PFSK-1 (cell line): Measurements from ENCODE around the gene PHF20.

Source experiments
- FOXP2 ChIP-seq: optimal IDR thresholded peaks from 2 replicates; pipeline ENCODE3; 2011; ENCODE audit warnings: borderline replicate concordance, control low read depth, inconsistent platforms; ENCODE audit not compliant: insufficient read depth; ENCODE audit errors: extremely low read length, extremely low read depth
- POLR2AphosphoS5 ChIP-seq: IDR thresholded peaks from 2 replicates; pipeline ENCODE4 v1.6.1; 2012; ENCODE audit warnings: low read depth, mild to moderate bottlenecking, control low read depth, low read length, moderate library complexity
- SIN3A ChIP-seq: IDR thresholded peaks from 2 replicates; pipeline ENCODE4 v1.6.1; 2012; ENCODE audit warnings: mild to moderate bottlenecking, low read length, moderate library complexity, borderline replicate concordance; ENCODE audit not compliant: insufficient read depth
- TAF1 ChIP-seq: IDR thresholded peaks from 2 replicates; pipeline ENCODE4 v1.6.1; 2012; ENCODE audit warnings: low read length, control low read depth, borderline replicate concordance; ENCODE audit not compliant: insufficient read depth
- TF ChIP-seq, protein P1 (sequence below), 2 experiments: IDR thresholded peaks; 2 replicates each; pipeline versions ENCODE4 v1.6.1 to v1.8.0; 2011 to 2012; ENCODE audit warnings: low read depth in 2 of 2, low read length in 2 of 2, control low read depth in 1 of 2, inconsistent platforms in 1 of 2, mild to moderate bottlenecking in 1 of 2, moderate library complexity in 1 of 2; ENCODE audit not compliant: insufficient read depth in 1 of 2

The PHF20 gene

DNA sequence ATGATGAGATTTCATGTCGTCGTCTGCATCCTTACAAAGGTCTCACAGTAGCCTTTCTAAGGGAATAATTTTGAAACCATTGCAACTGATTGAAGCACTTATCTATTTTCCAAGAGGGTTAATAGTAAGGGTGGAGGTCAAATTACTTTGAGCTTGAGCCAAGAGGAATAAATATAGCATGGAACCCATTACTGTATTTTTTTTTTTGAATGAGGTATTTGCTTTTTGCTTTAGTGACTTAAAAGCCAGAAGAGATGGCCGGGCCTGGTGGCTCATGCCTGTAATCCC is 104.2 kb downstream of the PHF20 start:
- no peak for TF ChIP-seq FOXP2
- TF ChIP-seq TAF1 = no peak
- TF ChIP-seq, protein P1, sequence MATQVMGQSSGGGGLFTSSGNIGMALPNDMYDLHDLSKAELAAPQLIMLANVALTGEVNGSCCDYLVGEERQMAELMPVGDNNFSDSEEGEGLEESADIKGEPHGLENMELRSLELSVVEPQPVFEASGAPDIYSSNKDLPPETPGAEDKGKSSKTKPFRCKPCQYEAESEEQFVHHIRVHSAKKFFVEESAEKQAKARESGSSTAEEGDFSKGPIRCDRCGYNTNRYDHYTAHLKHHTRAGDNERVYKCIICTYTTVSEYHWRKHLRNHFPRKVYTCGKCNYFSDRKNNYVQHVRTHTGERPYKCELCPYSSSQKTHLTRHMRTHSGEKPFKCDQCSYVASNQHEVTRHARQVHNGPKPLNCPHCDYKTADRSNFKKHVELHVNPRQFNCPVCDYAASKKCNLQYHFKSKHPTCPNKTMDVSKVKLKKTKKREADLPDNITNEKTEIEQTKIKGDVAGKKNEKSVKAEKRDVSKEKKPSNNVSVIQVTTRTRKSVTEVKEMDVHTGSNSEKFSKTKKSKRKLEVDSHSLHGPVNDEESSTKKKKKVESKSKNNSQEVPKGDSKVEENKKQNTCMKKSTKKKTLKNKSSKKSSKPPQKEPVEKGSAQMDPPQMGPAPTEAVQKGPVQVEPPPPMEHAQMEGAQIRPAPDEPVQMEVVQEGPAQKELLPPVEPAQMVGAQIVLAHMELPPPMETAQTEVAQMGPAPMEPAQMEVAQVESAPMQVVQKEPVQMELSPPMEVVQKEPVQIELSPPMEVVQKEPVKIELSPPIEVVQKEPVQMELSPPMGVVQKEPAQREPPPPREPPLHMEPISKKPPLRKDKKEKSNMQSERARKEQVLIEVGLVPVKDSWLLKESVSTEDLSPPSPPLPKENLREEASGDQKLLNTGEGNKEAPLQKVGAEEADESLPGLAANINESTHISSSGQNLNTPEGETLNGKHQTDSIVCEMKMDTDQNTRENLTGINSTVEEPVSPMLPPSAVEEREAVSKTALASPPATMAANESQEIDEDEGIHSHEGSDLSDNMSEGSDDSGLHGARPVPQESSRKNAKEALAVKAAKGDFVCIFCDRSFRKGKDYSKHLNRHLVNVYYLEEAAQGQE (IDR thresholded peaks at IDR 0.05; ENCODE audit: insufficient read depth in 1 of 2, low read depth in 2 of 2, low read length in 2 of 2) = no peak
- no peak for TF ChIP-seq POLR2AphosphoS5
- TF ChIP-seq SIN3A = no peak

DNA sequence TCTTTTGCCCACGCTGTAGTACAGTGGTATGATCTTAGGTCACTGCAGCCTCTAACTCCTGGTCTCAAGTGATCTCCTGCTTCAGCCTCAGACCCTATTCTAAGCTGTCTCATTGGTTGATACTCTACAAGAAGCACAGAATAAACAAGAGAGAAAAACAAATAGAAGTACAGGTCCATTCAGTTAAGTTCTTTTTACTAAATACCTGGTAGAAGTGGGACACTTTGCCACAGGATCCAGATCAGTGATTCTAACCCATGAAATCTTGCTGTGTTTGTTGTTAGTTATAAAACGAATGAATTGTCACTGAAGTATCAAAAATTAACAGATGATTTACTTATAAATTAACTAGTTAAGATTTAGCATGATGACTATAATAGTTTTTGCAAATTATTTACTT is 105.8 kb downstream of the PHF20 start:
- TF ChIP-seq, protein P1 (IDR thresholded peaks at IDR 0.05; ENCODE audit: insufficient read depth in 1 of 2, low read depth in 2 of 2, low read length in 2 of 2) = no peak
- no peak for TF ChIP-seq POLR2AphosphoS5
- no peak for TF ChIP-seq TAF1
- no peak for TF ChIP-seq FOXP2
- no peak for TF ChIP-seq SIN3A

DNA sequence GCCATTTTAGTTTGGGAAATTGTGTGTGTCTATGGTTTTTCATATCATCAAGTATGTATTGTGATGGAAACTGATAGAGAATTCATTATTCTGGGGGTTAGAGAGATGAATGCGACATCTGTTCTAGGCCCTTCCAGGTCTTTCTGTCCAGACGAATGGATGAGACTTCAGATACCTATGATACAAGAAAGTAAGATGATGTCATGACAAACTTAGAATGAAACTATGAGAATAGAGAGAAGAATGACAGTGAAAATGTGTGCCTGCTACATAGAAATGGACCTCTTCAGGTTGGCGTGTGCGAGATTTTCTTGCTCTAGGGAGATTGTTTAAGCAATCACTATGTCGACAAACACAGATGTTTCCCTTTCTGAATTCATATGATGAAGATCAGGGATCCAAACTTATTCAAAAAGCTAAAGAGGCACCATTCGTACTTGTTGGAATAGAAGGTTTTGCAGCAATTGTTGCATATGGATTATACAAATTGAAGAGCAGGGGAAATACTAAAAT is 106.4 kb downstream of the PHF20 start:
- no peak for TF ChIP-seq TAF1
- TF ChIP-seq SIN3A = no peak
- no peak for TF ChIP-seq POLR2AphosphoS5
- TF ChIP-seq FOXP2 = no peak
- TF ChIP-seq, protein P1 (IDR thresholded peaks at IDR 0.05; ENCODE audit: insufficient read depth in 1 of 2, low read depth in 2 of 2, low read length in 2 of 2) = no peak

DNA sequence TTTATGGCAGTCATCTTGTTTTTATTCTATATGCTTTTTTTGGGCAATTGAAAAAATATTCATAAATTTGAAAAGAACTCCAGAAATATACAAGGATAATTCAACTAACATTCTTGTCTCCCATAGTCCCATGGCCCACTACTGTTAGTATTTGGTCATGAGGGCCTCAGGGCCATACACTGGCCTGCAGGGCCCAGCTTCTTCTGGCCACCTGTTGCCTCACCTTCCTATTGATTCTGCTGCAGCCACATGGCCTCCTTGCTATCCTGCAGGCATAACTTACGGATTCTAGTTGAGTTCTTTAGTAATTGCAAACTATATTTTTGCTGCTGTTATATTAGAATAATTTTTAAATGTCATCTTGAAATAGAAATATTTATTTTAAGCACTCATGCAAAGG is 109.9 kb downstream of the PHF20 start:
- TF ChIP-seq FOXP2 (no peak), POLR2AphosphoS5 (no peak), SIN3A (no peak), TAF1 (no peak)
- TF ChIP-seq, protein P1 (IDR thresholded peaks at IDR 0.05; ENCODE audit: insufficient read depth in 1 of 2, low read depth in 2 of 2, low read length in 2 of 2) = no peak

DNA sequence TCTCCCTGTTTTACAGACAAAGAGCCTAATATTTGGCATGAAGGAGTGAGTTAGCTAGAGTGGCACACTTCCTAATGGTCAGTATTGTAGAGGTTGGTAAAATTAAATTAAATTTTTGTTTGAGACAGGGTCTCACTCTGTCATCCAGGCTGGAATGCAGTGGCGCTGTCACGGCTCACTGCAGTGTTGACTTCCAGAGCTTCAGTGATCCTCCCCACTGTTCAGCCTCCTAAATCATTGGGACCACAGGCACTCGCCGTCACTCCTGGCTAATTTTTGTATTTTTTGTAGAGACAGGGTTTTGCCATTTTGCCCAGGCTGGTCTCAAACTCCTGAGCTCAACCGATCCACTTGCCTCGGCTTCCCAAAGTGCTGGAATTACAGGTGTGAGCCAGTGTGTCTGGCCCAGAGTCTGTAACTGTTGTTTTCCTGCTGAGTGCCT is 111.5 kb downstream of the PHF20 start:
- TF ChIP-seq POLR2AphosphoS5 (no peak), SIN3A (no peak), TAF1 (no peak), FOXP2 (no peak)
- TF ChIP-seq, protein P1 (IDR thresholded peaks at IDR 0.05; ENCODE audit: insufficient read depth in 1 of 2, low read depth in 2 of 2, low read length in 2 of 2) = no peak
